H1 (cell line): ENCODE results near the gene PCDHA9. TPM values are rescaled to one million over a fixed set of nuclear protein-coding genes. Genes with fewer than 3 reads are reported as not detected.

ENCODE experiments used
- CTCF ChIA-PET: fragments of 300-600 bp; sonication (Branson Sonifier 250); formaldehyde crosslinking; loops from one replicate; lab custom pipeline; 2021; ENCODE audit not compliant: partially characterized antibody; lab: Charles Lee
- POLR2A ChIA-PET: fragments of 300-600 bp; sonication (Branson Sonifier 250); formaldehyde crosslinking; loops from one replicate; lab custom pipeline; 2021; ENCODE audit warnings: inconsistent platforms; ENCODE audit not compliant: partially characterized antibody; lab: Charles Lee
- DNase-seq, 2 experiments: peaks; one replicate each; pipeline versions ENCODE4 v3.0.0 to v3.0.0-alpha.2; 2010 to 2022; ENCODE audit warnings: low spot score in 2 of 2, low read depth in 1 of 2, mixed read lengths in 1 of 2
- FAIRE-seq: peaks from 2 replicates; lab custom pipeline; 2011; peaks lifted over from hg19 to GRCh38; lab: Jason Lieb, UNC
- H2AFZ ChIP-seq: 2 replicates; pipeline ENCODE4 v1.8.1; 2012; ENCODE audit warnings: low read length, inconsistent platforms
- H2AK5ac ChIP-seq: 2 replicates; pipeline ENCODE4 v1.6.1; 2013; ENCODE audit warnings: low read depth, low read length
- H2BK120ac ChIP-seq: replicated peaks from 2 replicates; pipeline ENCODE3; 2013; ENCODE audit warnings: low read depth, low read length, inconsistent platforms
- H2BK12ac ChIP-seq: 2 replicates; pipeline ENCODE4 v1.6.1; 2013; ENCODE audit warnings: low read depth, low read length
- H2BK15ac ChIP-seq: 2 replicates; pipeline ENCODE4 v1.6.1; 2013; ENCODE audit warnings: low read length
- H2BK20ac ChIP-seq: 2 replicates; pipeline ENCODE4 v1.6.1; 2013; ENCODE audit warnings: low read length
- H2BK5ac ChIP-seq: 2 replicates; pipeline ENCODE4 v1.6.1; 2013; ENCODE audit warnings: low read depth, low read length
- H3K14ac ChIP-seq: 2 replicates; pipeline ENCODE4 v1.6.1; 2013; ENCODE audit warnings: inconsistent platforms; ENCODE audit not compliant: insufficient read length
- H3K18ac ChIP-seq: 2 replicates; pipeline ENCODE4 v1.6.1; 2013; ENCODE audit warnings: low read length; ENCODE audit errors: extremely low read depth
- H3K23ac ChIP-seq: 2 replicates; pipeline ENCODE4 v1.6.1; 2013; ENCODE audit warnings: inconsistent platforms; ENCODE audit not compliant: insufficient read length
- H3K23me2 ChIP-seq: 2 replicates; pipeline ENCODE4 v1.6.1; 2013; ENCODE audit warnings: low read depth, low read length
- H3K27ac ChIP-seq: 2 replicates; pipeline ENCODE4 v1.6.1; 2011; ENCODE audit warnings: low read depth, low read length, inconsistent platforms
- H3K27me3 ChIP-seq, 4 experiments: replicated peaks in 1 of 4; 1 replicate in 1 of 4; 2 replicates in 3 of 4; pipeline versions ENCODE4 v1.6.1 to v1.8.1; 2011 to 2013; ENCODE audit warnings: low read length in 3 of 4, mild to moderate bottlenecking in 3 of 4, inconsistent platforms in 2 of 4, mixed read lengths in 2 of 4, moderate library complexity in 1 of 4; ENCODE audit not compliant: control insufficient read depth in 3 of 4, insufficient read depth in 3 of 4; ENCODE audit errors: extremely low read depth in 1 of 4
- H3K36me3 ChIP-seq, 4 experiments: 2 replicates each; pipeline versions ENCODE4 v1.6.1 to v1.8.1; 2011 to 2013; ENCODE audit warnings: mild to moderate bottlenecking in 4 of 4, low read length in 3 of 4, moderate library complexity in 2 of 4, control low read depth in 1 of 4, inconsistent platforms in 1 of 4; ENCODE audit not compliant: insufficient read depth in 4 of 4, control insufficient read depth in 2 of 4
- H3K4ac ChIP-seq: replicated peaks from 2 replicates; pipeline ENCODE3; 2013; ENCODE audit warnings: low read length, low read depth, mixed read lengths, inconsistent platforms; ENCODE audit not compliant: insufficient read length
- H3K4me1 ChIP-seq, 4 experiments: replicated peaks in 1 of 4; 1 replicate in 1 of 4; 2 replicates in 3 of 4; pipeline versions ENCODE4 v1.6.1 to v1.8.1; 2011 to 2013; ENCODE audit warnings: low read length in 3 of 4, inconsistent platforms in 2 of 4, mixed read lengths in 1 of 4; ENCODE audit not compliant: insufficient read depth in 4 of 4, control insufficient read depth in 3 of 4
- H3K4me2 ChIP-seq, 2 experiments: 2 replicates each; pipeline versions ENCODE4 v1.6.1 to v1.8.1; 2011 to 2013; ENCODE audit warnings: low read depth in 2 of 2, low read length in 2 of 2, control low read depth in 1 of 2, inconsistent platforms in 1 of 2, mild to moderate bottlenecking in 1 of 2; ENCODE audit not compliant: insufficient read depth in 1 of 2
- H3K4me3 ChIP-seq, 4 experiments: fragments of 200-600, 300-600 bp in 1 of 4; sonication (generic), shearing (Covaris generic), sonication (Bioruptor Twin) in 1 of 4; 2 replicates each; pipeline versions ENCODE4 v1.5.1 to v1.8.1; 2011 to 2016; ENCODE audit warnings: low read length in 4 of 4, low read depth in 3 of 4, control low read depth in 2 of 4, inconsistent platforms in 2 of 4, mild to moderate bottlenecking in 2 of 4, mixed read lengths in 1 of 4, moderate library complexity in 1 of 4; ENCODE audit not compliant: insufficient read depth in 2 of 4; ENCODE audit errors: extremely low read depth in 1 of 4
- H3K56ac ChIP-seq: replicated peaks from 2 replicates; pipeline ENCODE3; 2013; ENCODE audit warnings: low read depth, mild to moderate bottlenecking, mixed read lengths, low read length, inconsistent platforms; ENCODE audit not compliant: insufficient read length
- H3K79me1 ChIP-seq: 2 replicates; pipeline ENCODE4 v1.6.1; 2013; ENCODE audit warnings: low read depth, low read length, control low read depth
- H3K79me2 ChIP-seq, 2 experiments: 2 replicates each; pipeline versions ENCODE4 v1.6.1 to v1.8.1; 2012 to 2013; ENCODE audit warnings: low read length in 2 of 2, mild to moderate bottlenecking in 2 of 2, inconsistent platforms in 1 of 2; ENCODE audit not compliant: insufficient read depth in 2 of 2, control insufficient read depth in 1 of 2
- H3K9ac ChIP-seq, 4 experiments: replicated peaks in 1 of 4; 1 replicate in 1 of 4; 2 replicates in 3 of 4; pipeline versions ENCODE4 v1.6.1 to v1.8.1; 2011 to 2013; ENCODE audit warnings: low read depth in 3 of 4, low read length in 3 of 4, control low read depth in 2 of 4, mild to moderate bottlenecking in 2 of 4, moderate library complexity in 2 of 4, inconsistent platforms in 1 of 4; ENCODE audit errors: extremely low read depth in 1 of 4
- H3K9me3 ChIP-seq, 2 experiments: 2 replicates each; pipeline versions ENCODE4 v1.6.1 to v1.8.1; 2012 to 2013; ENCODE audit warnings: mild to moderate bottlenecking in 2 of 2, moderate library complexity in 2 of 2, control low read depth in 1 of 2, inconsistent platforms in 1 of 2, low read depth in 1 of 2, low read length in 1 of 2, mixed read lengths in 1 of 2; ENCODE audit not compliant: insufficient read depth in 2 of 2
- H4K20me1 ChIP-seq, 2 experiments: replicated peaks in 1 of 2; 2 replicates each; pipeline versions ENCODE3 to v1.8.1; 2011 to 2013; ENCODE audit warnings: inconsistent platforms in 2 of 2, low read length in 2 of 2, mild to moderate bottlenecking in 1 of 2; ENCODE audit not compliant: insufficient read depth in 2 of 2, control insufficient read depth in 1 of 2
- H4K5ac ChIP-seq: 2 replicates; pipeline ENCODE4 v1.6.1; 2013; ENCODE audit warnings: low read length, low read depth, mixed read lengths, inconsistent platforms; ENCODE audit not compliant: insufficient read length
- H4K8ac ChIP-seq: 2 replicates; pipeline ENCODE4 v1.8.0; 2013; ENCODE audit warnings: mild to moderate bottlenecking, moderate library complexity, low read length, inconsistent platforms; ENCODE audit not compliant: insufficient read depth; ENCODE audit errors: extremely low read depth
- H4K91ac ChIP-seq: replicated peaks from 2 replicates; pipeline ENCODE3; 2013; ENCODE audit warnings: low read length, mixed read lengths, inconsistent platforms; ENCODE audit not compliant: insufficient read length
- CTCF ChIP-seq, 3 experiments: IDR thresholded peaks; 1 replicate in 2 of 3; 2 replicates in 1 of 3; pipeline versions ENCODE4 v1.5.1 to v1.6.1; 2011; ENCODE audit warnings: low read length in 3 of 3, mild to moderate bottlenecking in 3 of 3, inconsistent platforms in 2 of 3, low read depth in 1 of 3, moderate library complexity in 1 of 3; ENCODE audit not compliant: insufficient read depth in 1 of 3; ENCODE audit errors: control extremely low read depth in 1 of 3
- RAD21 ChIP-seq, 2 experiments: IDR thresholded peaks in 1 of 2; conservative IDR thresholded peaks in 1 of 2; 2 replicates each; pipeline ENCODE4 v1.6.1; 2011; ENCODE audit warnings: low read depth in 2 of 2, low read length in 2 of 2, improper control_type of control experiment in 1 of 2, inconsistent platforms in 1 of 2, mild to moderate bottlenecking in 1 of 2, moderate library complexity in 1 of 2
- SRF ChIP-seq: IDR thresholded peaks from 2 replicates; pipeline ENCODE4 v1.6.1; 2011; ENCODE audit warnings: mild to moderate bottlenecking, low read depth, low read length, moderate library complexity
- WGBS, 2 experiments: shearing (Covaris generic) in 1 of 2; methylation state at CpG; one replicate each; pipeline versions ENCODE4 v1.1.6 to v1.1.7; 2013 to 2015; ENCODE audit warnings: low lambda C conversion rate in 2 of 2, mixed read lengths in 2 of 2, inconsistent platforms in 1 of 2, low coverage in 1 of 2, missing lambda C conversion rate in 1 of 2; ENCODE audit not compliant: insufficient replicate concordance in 2 of 2, insufficient coverage in 1 of 2, insufficient read length in 1 of 2; ENCODE audit errors: extremely low coverage in 1 of 2, missing lambda C conversion rate in 1 of 2; 5-methylcytosine and 5-hydroxymethylcytosine counted together
- polyA plus RNA-seq, 7 experiments: library from polyadenylated mRNA; depleted of rRNA in 3 of 7; stranded (reverse) in 5 of 7; unstranded in 2 of 7; fragments of >200 nt in 5 of 7; fragments of 200-250 nt in 2 of 7; gene quantifications; 1 replicate in 5 of 7; 2 replicates in 1 of 7; 4 replicates in 1 of 7; pipeline versions ENCODE4 v1.2.1 to v1.2.3, GENCODE V29; 2011 to 2013; ENCODE audit warnings: missing spikeins in 2 of 7, mixed read lengths in 2 of 7
- total RNA-seq: library from RNA; stranded (reverse); fragmentation: NEBNext Ultra II Directional; extraction: Animal tissue kit (Norgen Biotek cat#: 25700); gene quantifications from 2 replicates; pipeline ENCODE4 v1.2.1, GENCODE V29; 2021

PCDHA9 gene
- total and polyA plus RNA-seq, 2 of the 8 experiments (the other 6 are each of a cell fraction or from before 2014, with no cell fraction given) = 0.12 to 0.28 TPM

DNA sequence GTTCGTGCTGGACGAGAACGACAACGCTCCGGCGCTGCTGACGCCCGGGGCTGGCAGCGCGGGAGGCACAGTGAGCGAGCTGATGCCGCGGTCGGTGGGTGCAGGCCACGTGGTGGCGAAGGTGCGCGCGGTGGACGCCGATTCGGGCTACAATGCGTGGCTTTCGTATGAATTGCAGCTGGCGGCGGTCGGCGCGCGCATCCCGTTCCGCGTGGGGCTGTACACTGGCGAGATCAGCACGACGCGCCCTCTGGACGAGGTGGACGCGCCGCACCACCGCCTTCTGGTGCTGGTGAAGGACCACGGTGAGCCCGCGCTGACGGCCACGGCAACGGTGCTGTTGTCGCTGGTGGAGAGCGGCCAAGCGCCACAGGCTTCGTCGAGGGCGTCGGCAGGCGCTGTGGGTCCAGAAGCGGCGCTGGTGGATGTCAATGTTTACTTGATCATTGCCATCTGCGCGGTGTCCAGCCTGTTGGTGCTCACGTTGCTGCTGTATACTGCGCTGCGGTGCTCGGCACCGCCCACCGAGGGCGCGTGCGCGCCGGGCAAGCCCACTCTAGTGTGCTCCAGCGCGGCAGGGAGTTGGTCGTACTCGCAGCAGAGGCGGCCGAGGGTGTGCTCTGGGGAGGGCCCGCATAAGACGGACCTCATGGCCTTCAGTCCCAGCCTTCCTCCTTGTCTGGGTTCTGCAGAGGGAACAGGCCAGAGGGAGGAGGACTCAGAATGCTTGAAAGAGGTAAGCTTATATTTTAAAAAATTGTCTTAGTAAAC is 35.9 kb downstream of the PCDHA9 start:
- Histone ChIP-seq H4K8ac (peak overlapping the region; percentile 5; the same call in 1 of the 2 replicates), H3K4ac (no peak overlapping the region), H3K79me1 (no peaks in the 10 kb centered on the region; the same call in 1 of the 2 replicates), H3K14ac (no peak overlapping the region), H3K79me2 (no peaks in the 10 kb centered on the region; a peak in 1 of 4 replicates), H2BK120ac (no peak overlapping the region), H2AK5ac (no peak overlapping the region), H2AFZ (no peak overlapping the region), H2BK5ac (no peak overlapping the region), H3K23ac (no peak overlapping the region), H2BK20ac (no peak overlapping the region), H4K5ac (no peak overlapping the region), H3K4me1 (no peaks in the 10 kb centered on the region), H3K27ac (no peak overlapping the region), H3K23me2 (no peaks in the 10 kb centered on the region), H4K20me1 (peaks cover 0 to 5% of the 10 kb centered on the region in 2 experiments), H3K4me3 (no peak overlapping the region), H3K9ac (no peak overlapping the region), H3K18ac (no peak overlapping the region), H3K27me3 (no peaks in the 10 kb centered on the region), H3K36me3 (peaks cover 0 to 5% (median 0%) of the 10 kb centered on the region in 4 experiments; a peak in 1 of 8 replicates), H2BK12ac (no peak overlapping the region), H2BK15ac (no peak overlapping the region), H3K4me2 (no peak overlapping the region), H3K9me3 (no peaks in the 10 kb centered on the region; a peak in 1 of 4 replicates), H4K91ac (no peak overlapping the region), H3K56ac (no peak overlapping the region)
- FAIRE-seq (no peak), DNase-seq (no peak)
- POLR2A ChIA-PET = interaction anchor here (0.7 to 2.7 kb wide), 2 partner anchors 42 to 156 kb away, joined by 3 to 17 read pairs; partner anchors contain the start of gene PCDHAC1
- CTCF ChIA-PET = interaction anchor here (0.6 to 7.5 kb wide), 15 partner anchors 10 to 298 kb away, joined by 3 to 95 read pairs (median 8); partner anchors contain the start of genes PCDHA4, PCDHAC1, PCDHB1 and PCDHB16
- WGBS, 2 experiments = 97% methylated on average over 74 of the region's 79 CpGs; no CpG with 5 or more reads in 1 of the 2 experiments
- TF ChIP-seq CTCF (IDR thresholded peaks at IDR 0.05; ENCODE audit: control extremely low read depth in 1 of 3, insufficient read depth in 1 of 3, low read depth in 1 of 3, low read length in 3 of 3) (no peak), RAD21 (IDR thresholded peaks at IDR 0.05 in 1 of 2, conservative IDR thresholded peaks at IDR 0.05 in 1 of 2; ENCODE audit: low read depth in 2 of 2, low read length in 2 of 2) (no peak), SRF (no peak)
